Measurements from ENCODE around the gene TANGO6.
A peak's percentile ranks its signal among the peaks of the same experiment; 100 is the strongest.

The TANGO6 gene

DNA sequence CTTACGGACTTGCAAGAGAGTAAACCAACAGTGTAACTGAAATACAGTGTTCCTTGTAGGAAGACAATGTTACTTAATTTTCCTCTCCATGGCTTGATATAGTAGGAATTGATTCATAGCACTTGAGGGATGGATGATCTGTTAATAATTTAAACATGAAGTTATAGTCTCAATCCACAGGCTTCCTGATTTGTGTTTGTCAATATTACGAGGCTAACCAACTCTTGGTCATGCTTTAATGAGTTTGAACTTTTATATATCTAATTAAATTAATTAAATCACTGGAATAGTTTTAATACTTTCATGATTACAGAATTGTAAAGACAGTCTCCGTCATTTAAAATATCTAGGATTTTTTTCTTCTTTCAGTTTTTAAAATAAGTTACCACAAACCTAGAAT lies 150.1 kb downstream of the TANGO6 start:
- TF ChIP-seq, protein P1, sequence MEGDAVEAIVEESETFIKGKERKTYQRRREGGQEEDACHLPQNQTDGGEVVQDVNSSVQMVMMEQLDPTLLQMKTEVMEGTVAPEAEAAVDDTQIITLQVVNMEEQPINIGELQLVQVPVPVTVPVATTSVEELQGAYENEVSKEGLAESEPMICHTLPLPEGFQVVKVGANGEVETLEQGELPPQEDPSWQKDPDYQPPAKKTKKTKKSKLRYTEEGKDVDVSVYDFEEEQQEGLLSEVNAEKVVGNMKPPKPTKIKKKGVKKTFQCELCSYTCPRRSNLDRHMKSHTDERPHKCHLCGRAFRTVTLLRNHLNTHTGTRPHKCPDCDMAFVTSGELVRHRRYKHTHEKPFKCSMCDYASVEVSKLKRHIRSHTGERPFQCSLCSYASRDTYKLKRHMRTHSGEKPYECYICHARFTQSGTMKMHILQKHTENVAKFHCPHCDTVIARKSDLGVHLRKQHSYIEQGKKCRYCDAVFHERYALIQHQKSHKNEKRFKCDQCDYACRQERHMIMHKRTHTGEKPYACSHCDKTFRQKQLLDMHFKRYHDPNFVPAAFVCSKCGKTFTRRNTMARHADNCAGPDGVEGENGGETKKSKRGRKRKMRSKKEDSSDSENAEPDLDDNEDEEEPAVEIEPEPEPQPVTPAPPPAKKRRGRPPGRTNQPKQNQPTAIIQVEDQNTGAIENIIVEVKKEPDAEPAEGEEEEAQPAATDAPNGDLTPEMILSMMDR (IDR thresholded peaks at IDR 0.05; ENCODE audit: low read depth, low read length): no peak
- H3K4me3 ChIP-seq (ENCODE audit: low read depth, low read length): no peak overlapping the region

GRCh38 chr16:68993885-68994284 lies 150.6 kb downstream of the TANGO6 start:
- no peak overlapping the region for H3K4me3 ChIP-seq (ENCODE audit: low read depth, low read length)
- TF ChIP-seq, protein P1 (IDR thresholded peaks at IDR 0.05; ENCODE audit: low read depth, low read length): no peak

DNA sequence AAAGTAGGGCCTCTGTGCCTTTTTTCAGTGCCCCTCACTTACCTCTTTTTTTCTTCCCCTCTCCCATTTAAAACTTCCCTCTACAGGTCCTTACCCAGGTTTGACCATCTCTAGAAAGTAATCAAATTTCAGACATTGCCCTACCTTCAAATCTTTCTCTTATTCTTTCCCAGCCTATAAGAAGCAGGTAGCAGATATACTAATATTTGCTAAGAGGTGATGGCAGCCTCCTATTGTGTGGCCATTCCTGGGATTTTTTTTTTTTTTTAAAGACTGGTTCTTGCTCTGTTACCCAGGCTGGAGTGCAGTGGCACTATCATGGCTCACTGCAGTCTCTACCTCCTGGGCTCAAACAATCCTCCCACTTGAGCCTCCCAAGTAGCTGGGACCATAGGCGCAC lies 151.0 kb downstream of the TANGO6 start:
- TF ChIP-seq, protein P1 (IDR thresholded peaks at IDR 0.05; ENCODE audit: low read depth, low read length): no peak
- no peak overlapping the region for H3K4me3 ChIP-seq (ENCODE audit: low read depth, low read length)

GRCh38 chr16:68995011-68995504 lies 151.7 kb downstream of the TANGO6 start:
- TF ChIP-seq, protein P1 (IDR thresholded peaks at IDR 0.05; ENCODE audit: low read depth, low read length): peak; percentile 34; the same call in 1 of the 2 replicates
- H3K4me3 ChIP-seq (ENCODE audit: low read depth, low read length): no peak overlapping the region

- no peak overlapping the region for H3K4me3 ChIP-seq (ENCODE audit: low read depth, low read length)
- TF ChIP-seq, protein P1 (IDR thresholded peaks at IDR 0.05; ENCODE audit: low read depth, low read length): no peak
Measured at GRCh38 chr16:68997564-68997963, 154.2 kb downstream of the TANGO6 start.

- TF ChIP-seq, protein P1 (IDR thresholded peaks at IDR 0.05; ENCODE audit: low read depth, low read length): no peak
- no peak overlapping the region for H3K4me3 ChIP-seq (ENCODE audit: low read depth, low read length)
Measured at GRCh38 chr16:68999114-68999513, 155.8 kb downstream of the TANGO6 start.

- TF ChIP-seq, protein P1 (IDR thresholded peaks at IDR 0.05; ENCODE audit: low read depth, low read length): no peak
- no peak overlapping the region for H3K4me3 ChIP-seq (ENCODE audit: low read depth, low read length)
Measured at GRCh38 chr16:69003500-69003899, 160.2 kb downstream of the TANGO6 start.

Measured in WI38 (cell line).